GM21529 (cell line): ENCODE data around the gene NXPH3.
"Not testable (repeated sequence)": the region's sequence is repeated elsewhere in the genome, so short reads cannot be mapped to it uniquely, and the experiment has no call there.

Source experiments
- ATAC-seq: cut with Tn5 transposase; IDR thresholded peaks from one replicate; pipeline ENCODE4 v1.9.1; 2021; ENCODE audit not compliant: unreplicated experiment

The NXPH3 gene

GRCh38 chr17:49575679-49576087 is at the start of gene NXPH3:
Gene NXPH3, plus strand, starts transcription at chr17:49575871. Its CDS starts 349 bp downstream, at chr17:49576220.
- ATAC-seq: no peak

- no peak for ATAC-seq
Observed at GRCh38 chr17:49527927-49528651, 47.6 kb upstream of the NXPH3 start.

GRCh38 chr17:49528966-49529365 is 46.7 kb upstream of the NXPH3 start:
- ATAC-seq: no peak

GRCh38 chr17:49530118-49530517 is 45.6 kb upstream of the NXPH3 start:
- no peak for ATAC-seq

- no peak for ATAC-seq
Observed at GRCh38 chr17:49543860-49544259, 31.8 kb upstream of the NXPH3 start.

GRCh38 chr17:49545007-49545660 is 30.5 kb upstream of the NXPH3 start:
- ATAC-seq: no peak

- ATAC-seq: no peak
Observed at GRCh38 chr17:49545806-49546545, 29.7 kb upstream of the NXPH3 start.

- ATAC-seq: no peak
Observed at GRCh38 chr17:49546546-49547535, 28.8 kb upstream of the NXPH3 start.

- ATAC-seq: no peak
Observed at GRCh38 chr17:49547566-49547965, 28.1 kb upstream of the NXPH3 start.

GRCh38 chr17:49548051-49548505 is 27.6 kb upstream of the NXPH3 start:
- ATAC-seq: no peak

GRCh38 chr17:49548506-49549310 is 27.0 kb upstream of the NXPH3 start:
- no peak for ATAC-seq

GRCh38 chr17:49549311-49549605 is 26.4 kb upstream of the NXPH3 start:
- ATAC-seq: no peak

GRCh38 chr17:49549691-49550678 is 25.7 kb upstream of the NXPH3 start:
- no peak for ATAC-seq

- ATAC-seq: not testable (repeated sequence)
Observed at GRCh38 chr17:49550764-49551163, 24.9 kb upstream of the NXPH3 start.

GRCh38 chr17:49551221-49552069 is 24.2 kb upstream of the NXPH3 start:
- ATAC-seq: no peak

GRCh38 chr17:49552070-49552751 is 23.5 kb upstream of the NXPH3 start:
- no peak for ATAC-seq

- ATAC-seq: no peak
Observed at GRCh38 chr17:49553676-49554335, 21.9 kb upstream of the NXPH3 start.
